Dendritic cell treated with granulocyte-macrophage colony-stimulating factor and Interleukin-4, amounts not matched to agents 40 ng/mL and 50 ng/mL, for 4 days (primary cell): ENCODE measurements around the gene NMNAT2.

Experiments
- H3K27ac Mint-ChIP-seq: one replicate; pipeline ENCODE4 v1.8.0; 2022; ENCODE audit warnings: mild to moderate bottlenecking, mixed read lengths
- H3K27me3 Mint-ChIP-seq: one replicate; pipeline ENCODE4 v1.8.0; 2022; ENCODE audit warnings: mild to moderate bottlenecking, mixed read lengths
- H3K36me3 Mint-ChIP-seq: one replicate; pipeline ENCODE4 v1.8.0; 2022; ENCODE audit warnings: low read depth, mixed read lengths
- H3K4me1 Mint-ChIP-seq: one replicate; pipeline ENCODE4 v1.8.0; 2022; ENCODE audit warnings: low read depth, mixed read lengths
- H3K4me3 Mint-ChIP-seq: one replicate; pipeline ENCODE4 v1.8.0; 2022; ENCODE audit warnings: mild to moderate bottlenecking, moderate library complexity, mixed read lengths
- H3K9me3 Mint-ChIP-seq: one replicate; pipeline ENCODE4 v1.8.0; 2022; ENCODE audit warnings: mixed read lengths
- intact Hi-C: fragments of 100-400 bp; cut with micrococcal nuclease; formaldehyde crosslinking; loops from one replicate; pipeline ENCODE4 v1.15.0; 2022

Gene NMNAT2

DNA sequence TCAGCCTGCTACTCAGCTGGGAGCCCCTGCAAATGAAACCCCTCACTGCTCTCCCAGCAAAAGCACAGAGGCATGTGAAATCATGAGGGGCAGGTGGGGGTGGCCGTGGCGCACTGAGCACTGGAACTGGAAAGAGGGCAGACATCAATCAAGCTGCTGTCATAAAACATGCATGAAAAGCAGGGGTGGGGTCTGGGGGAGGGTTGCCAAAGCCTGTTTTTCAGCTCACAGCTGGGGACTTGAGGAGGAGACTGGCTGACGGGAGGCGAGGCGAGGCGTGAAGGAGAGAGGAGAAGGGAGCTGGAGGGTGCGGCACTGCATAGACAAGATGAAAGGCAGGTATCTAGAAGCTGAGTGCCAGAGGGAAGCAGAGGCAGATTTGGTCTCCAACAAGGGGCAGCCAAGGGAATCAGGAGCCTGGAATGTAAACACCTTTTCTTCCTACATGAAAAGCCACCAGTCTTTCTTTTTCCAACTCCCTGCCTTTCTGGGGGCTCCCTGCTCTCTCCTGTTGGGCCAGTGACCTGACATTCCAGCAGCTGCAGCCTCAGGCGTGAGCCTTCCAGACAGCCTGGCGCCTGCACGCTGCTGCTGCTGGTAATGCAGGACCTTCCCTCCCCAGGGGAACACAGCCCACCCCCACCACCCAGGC is 87.0 kb downstream of the NMNAT2 start:
- Mint-ChIP-seq H3K27ac (no peak overlapping the region), H3K4me1 (no peaks in the 10 kb centered on the region), H3K9me3 (no peaks in the 10 kb centered on the region), H3K36me3 (no peaks in the 10 kb centered on the region), H3K4me3 (no peak overlapping the region), H3K27me3 (peaks cover 40% of the 10 kb centered on the region)
- intact Hi-C loops: no loop called here

DNA sequence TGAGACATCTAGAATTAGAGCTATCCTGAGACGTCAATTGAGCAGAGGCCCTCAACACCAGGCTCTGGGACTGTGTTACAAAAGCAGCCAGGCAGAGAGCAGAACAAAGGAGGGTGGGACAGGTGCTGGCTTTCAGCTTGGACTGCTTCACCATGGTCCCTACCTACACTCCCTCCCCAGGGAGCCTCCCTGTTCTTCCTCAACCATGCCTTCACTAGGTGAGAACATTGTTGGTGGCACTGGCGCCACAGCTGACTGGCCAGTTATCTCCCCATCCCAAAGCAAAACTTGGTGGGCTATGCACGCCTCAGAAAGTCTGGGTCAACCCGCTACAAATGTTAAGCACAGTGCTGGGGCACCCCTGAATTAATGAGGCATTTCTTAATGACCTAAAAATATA is 87.8 kb downstream of the NMNAT2 start:
- intact Hi-C loops: no loop called here
- Mint-ChIP-seq H3K4me1 (no peaks in the 10 kb centered on the region), H3K9me3 (no peaks in the 10 kb centered on the region), H3K36me3 (no peaks in the 10 kb centered on the region), H3K27ac (no peak overlapping the region), H3K27me3 (peaks cover 39% of the 10 kb centered on the region), H3K4me3 (no peak overlapping the region)

GRCh38 chr1:183328371-183328770 is 89.8 kb downstream of the NMNAT2 start:
- no peak overlapping the region for H3K27ac Mint-ChIP-seq
- H3K9me3 Mint-ChIP-seq: no peaks in the 10 kb centered on the region
- intact Hi-C loops: no loop called here
- no peaks in the 10 kb centered on the region for H3K36me3 Mint-ChIP-seq
- peaks cover 41% of the 10 kb centered on the region for H3K27me3 Mint-ChIP-seq
- no peak overlapping the region for H3K4me3 Mint-ChIP-seq
- H3K4me1 Mint-ChIP-seq: no peaks in the 10 kb centered on the region

- H3K9me3 Mint-ChIP-seq: no peaks in the 10 kb centered on the region
- H3K4me3 Mint-ChIP-seq: no peak overlapping the region
- H3K27me3 Mint-ChIP-seq: peaks cover 38% of the 10 kb centered on the region
- intact Hi-C loops: no loop called here
- no peaks in the 10 kb centered on the region for H3K36me3 Mint-ChIP-seq
- no peak overlapping the region for H3K27ac Mint-ChIP-seq
- no peaks in the 10 kb centered on the region for H3K4me1 Mint-ChIP-seq
Measured at GRCh38 chr1:183327434-183328290, 90.5 kb downstream of the NMNAT2 start.

GRCh38 chr1:183323849-183324683 is 94.1 kb downstream of the NMNAT2 start:
- Mint-ChIP-seq H3K9me3 (no peaks in the 10 kb centered on the region), H3K27me3 (peaks cover 21% of the 10 kb centered on the region), H3K4me3 (no peak overlapping the region), H3K27ac (no peak overlapping the region), H3K4me1 (peaks cover 5% of the 10 kb centered on the region), H3K36me3 (no peaks in the 10 kb centered on the region)
- intact Hi-C loops: no loop called here

- no peak overlapping the region for H3K4me3 Mint-ChIP-seq
- intact Hi-C loops: no loop called here
- no peaks in the 10 kb centered on the region for H3K36me3 Mint-ChIP-seq
- peaks cover 8% of the 10 kb centered on the region for H3K27me3 Mint-ChIP-seq
- H3K4me1 Mint-ChIP-seq: peaks cover 10% of the 10 kb centered on the region
- no peaks in the 10 kb centered on the region for H3K9me3 Mint-ChIP-seq
- no peak overlapping the region for H3K27ac Mint-ChIP-seq
Measured at GRCh38 chr1:183319606-183320005, 98.6 kb downstream of the NMNAT2 start.

GRCh38 chr1:183319051-183319450 is 99.1 kb downstream of the NMNAT2 start:
- Mint-ChIP-seq H3K4me3 (no peak overlapping the region), H3K36me3 (no peaks in the 10 kb centered on the region), H3K4me1 (peaks cover 10% of the 10 kb centered on the region), H3K27me3 (peaks cover 6% of the 10 kb centered on the region), H3K9me3 (no peaks in the 10 kb centered on the region), H3K27ac (no peak overlapping the region)
- intact Hi-C loops: no loop called here

DNA sequence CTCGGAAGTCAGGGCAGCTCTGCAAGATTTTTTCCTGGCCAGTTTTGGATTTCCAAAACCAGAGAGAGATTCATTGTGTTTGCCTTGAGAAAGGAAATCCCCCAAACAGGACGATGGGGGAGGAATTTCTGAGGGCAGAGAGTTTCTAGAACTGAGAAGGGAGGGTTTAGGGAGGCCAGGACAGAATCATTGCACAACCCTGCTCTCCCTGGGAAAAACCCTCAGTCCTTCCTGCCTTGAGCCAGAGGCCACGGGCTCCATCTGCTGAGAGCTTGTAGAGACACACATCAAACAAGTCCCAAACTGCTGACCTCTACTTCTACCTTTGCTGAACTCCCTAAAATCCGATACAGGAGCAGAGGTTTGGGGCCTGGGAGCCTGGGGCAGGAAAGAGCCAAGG is 99.7 kb downstream of the NMNAT2 start:
- Mint-ChIP-seq H3K27ac (no peak overlapping the region), H3K4me1 (peaks cover 10% of the 10 kb centered on the region), H3K9me3 (no peaks in the 10 kb centered on the region), H3K4me3 (no peak overlapping the region), H3K27me3 (peaks cover 6% of the 10 kb centered on the region), H3K36me3 (no peaks in the 10 kb centered on the region)
- intact Hi-C loops: no loop called here

DNA sequence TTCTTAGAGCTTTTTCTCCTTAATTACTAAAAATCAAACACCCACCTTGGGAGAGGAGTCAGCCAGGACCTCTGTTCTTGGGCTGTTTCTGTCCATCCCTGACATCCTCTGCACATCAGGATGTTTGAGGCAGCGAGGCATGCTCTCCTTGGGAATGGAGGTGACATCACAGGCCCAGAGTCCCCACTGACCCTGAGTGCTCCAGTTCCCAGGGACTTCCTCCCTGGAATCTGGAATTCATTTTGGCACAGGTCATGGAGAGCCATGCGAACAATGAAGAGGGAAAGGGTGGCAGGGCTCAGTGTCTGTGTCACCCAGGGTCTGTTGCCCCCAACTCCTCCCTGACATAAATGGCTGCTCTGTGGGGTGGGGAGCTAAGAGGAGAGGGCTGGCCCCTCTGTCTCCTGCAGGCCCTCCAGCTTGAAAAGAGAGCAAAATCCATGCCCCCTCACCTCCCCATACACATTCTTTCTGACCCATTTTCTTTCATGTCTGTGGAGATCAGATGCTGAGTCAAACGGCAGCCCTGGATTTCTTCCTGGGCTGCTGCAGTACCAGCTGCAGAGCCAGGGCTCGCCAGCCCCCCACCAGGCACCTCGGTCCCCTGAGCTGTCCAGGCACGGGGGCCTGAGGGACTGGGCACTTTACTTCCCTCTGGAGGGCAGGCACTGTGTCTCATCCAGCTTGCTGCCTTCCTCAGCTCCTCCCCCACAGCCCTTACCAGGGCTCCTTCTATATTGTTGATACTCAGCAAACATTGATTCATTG is 102.0 kb downstream of the NMNAT2 start:
- no peaks in the 10 kb centered on the region for H3K9me3 Mint-ChIP-seq

DNA sequence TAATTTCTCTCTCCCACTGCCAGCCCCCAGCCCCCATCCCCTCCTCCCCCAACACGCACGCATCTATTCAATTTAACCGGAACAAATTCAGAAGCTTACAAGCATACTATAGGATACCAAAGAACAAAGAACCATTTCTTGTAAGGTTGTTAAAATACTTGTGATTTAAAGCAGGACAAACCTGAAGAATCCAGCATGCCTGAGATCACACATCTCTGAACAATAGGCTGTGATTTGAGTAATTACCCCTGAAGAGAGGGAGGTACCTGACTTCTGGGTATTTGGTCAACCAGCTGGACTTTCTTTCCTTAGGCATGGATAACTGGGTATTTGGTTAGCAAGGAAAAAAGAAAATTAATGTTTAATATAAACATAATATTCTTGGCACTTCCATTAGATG is 105.1 kb downstream of the NMNAT2 start:
- no peaks in the 10 kb centered on the region for H3K4me1 Mint-ChIP-seq
- H3K27me3 Mint-ChIP-seq: no peaks in the 10 kb centered on the region
- H3K9me3 Mint-ChIP-seq: no peaks in the 10 kb centered on the region
- no peaks in the 10 kb centered on the region for H3K36me3 Mint-ChIP-seq
- intact Hi-C loops: no loop called here
- no peak overlapping the region for H3K4me3 Mint-ChIP-seq
- H3K27ac Mint-ChIP-seq: no peak overlapping the region

More for the DNA sequence above, 102.0 kb downstream of the NMNAT2 start:
- no peak overlapping the region for H3K27ac Mint-ChIP-seq
- H3K27me3 Mint-ChIP-seq: peaks cover 4% of the 10 kb centered on the region
- H3K36me3 Mint-ChIP-seq: no peaks in the 10 kb centered on the region
- H3K4me3 Mint-ChIP-seq: no peak overlapping the region
- H3K4me1 Mint-ChIP-seq: peaks cover 10% of the 10 kb centered on the region
- intact Hi-C loops: no loop called here

- Mint-ChIP-seq H3K27ac (no peak overlapping the region), H3K36me3 (no peaks in the 10 kb centered on the region), H3K4me1 (no peaks in the 10 kb centered on the region), H3K9me3 (no peaks in the 10 kb centered on the region), H3K4me3 (no peak overlapping the region), H3K27me3 (no peaks in the 10 kb centered on the region)
- intact Hi-C loops: no loop called here
Measured at GRCh38 chr1:183310753-183311479, 107.3 kb downstream of the NMNAT2 start.

DNA sequence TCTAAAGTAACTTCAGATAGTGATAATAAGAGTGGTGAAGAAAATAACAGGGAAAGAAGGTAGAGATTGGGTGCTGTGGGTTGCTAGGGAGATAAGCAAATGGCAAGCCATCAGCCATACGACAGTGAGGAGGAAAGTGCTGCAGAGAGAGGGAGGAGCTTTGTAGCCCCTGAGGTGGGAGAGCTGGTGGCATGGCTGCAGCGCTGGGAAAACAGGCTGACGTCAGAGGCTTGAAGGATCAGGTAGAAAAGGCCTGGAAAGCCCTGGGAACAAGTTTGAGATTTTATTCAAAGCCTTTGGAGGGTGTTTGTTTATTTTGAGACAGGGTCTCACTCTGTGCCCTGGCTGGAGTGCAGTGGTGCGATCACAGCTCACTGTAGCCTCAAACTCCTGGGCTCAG is 109.5 kb downstream of the NMNAT2 start:
- Mint-ChIP-seq H3K4me1 (no peaks in the 10 kb centered on the region), H3K27me3 (no peaks in the 10 kb centered on the region), H3K36me3 (no peaks in the 10 kb centered on the region), H3K27ac (no peak overlapping the region), H3K9me3 (no peaks in the 10 kb centered on the region), H3K4me3 (no peak overlapping the region)
- intact Hi-C loops: no loop called here
